Erythroblast (primary cell): Measurements from ENCODE around the gene PDE1C.

Experiments
- GATA1 ChIP-seq: IDR thresholded peaks from 2 replicates; pipeline ENCODE4 v1.6.1; 2011; ENCODE audit warnings: low read depth, mild to moderate bottlenecking, control low read depth, low read length, moderate library complexity
- POLR2A ChIP-seq: IDR thresholded peaks from 2 replicates; pipeline ENCODE4 v1.6.1; 2011; ENCODE audit warnings: mild to moderate bottlenecking, low read length

DNA sequence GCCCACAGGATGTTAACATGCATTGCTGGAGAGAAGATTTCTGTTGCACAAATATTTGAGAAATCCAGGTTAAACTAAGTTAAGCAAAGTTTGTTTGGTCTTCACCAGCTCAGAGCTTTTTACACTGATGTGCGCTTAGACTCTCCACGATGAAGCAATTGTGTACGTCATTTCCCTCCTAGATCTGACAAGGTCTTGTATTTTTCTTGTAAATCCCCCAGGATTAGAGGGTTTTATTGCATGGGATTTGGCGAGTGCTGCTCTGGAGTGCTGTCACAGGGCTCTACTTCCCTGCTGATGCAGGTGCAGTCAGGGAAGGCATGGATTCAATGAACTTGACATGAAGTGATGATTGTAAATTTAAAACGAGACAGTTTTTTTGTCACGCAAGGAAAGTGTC, 173.3 kb downstream of the PDE1C start:
- no peak for TF ChIP-seq POLR2A
- no peak for TF ChIP-seq GATA1
